Left lobe of liver (tissue), 2 donors: ENCODE measurements around the gene KCNJ2. TPM values are rescaled to one million over a fixed set of nuclear protein-coding genes. Genes with fewer than 3 reads are reported as not detected.

Experiments
- ATAC-seq: fragments of 200-7000 bp; cut with Tn5 transposase; one replicate; pipeline ENCODE4 v1.9.1; 2020; ENCODE audit warnings: mild to moderate bottlenecking, moderate library complexity
- DNase-seq: peaks from one replicate; pipeline ENCODE4 v3.0.0-alpha.2; 2020; ENCODE audit warnings: low spot score
- total RNA-seq: library from RNA; stranded (reverse); gene quantifications from one replicate; pipeline ENCODE4 v1.2.1, GENCODE V29; 2021
- donor health status: DM: no; HTN: no; CAD: no; lungs with moderate emphysema.
- donor health status: DM: no; HTN: yes; CAD: no.

The KCNJ2 gene
- total RNA-seq: 0.50 TPM

GRCh38 chr17:70168977-70169708 lies at the start of gene KCNJ2:
TSS of gene KCNJ2 (plus strand) at chr17:70169532. CDS start at chr17:70175040, 5,508 bp downstream.
- peak; percentile 94 for ATAC-seq
- peak; percentile 76 for DNase-seq

GRCh38 chr17:70119545-70119944 lies 49.8 kb upstream of the KCNJ2 start:
- ATAC-seq: no peak

GRCh38 chr17:70119983-70120382 lies 49.3 kb upstream of the KCNJ2 start:
- ATAC-seq: no peak

More at GRCh38 chr17:70119545-70119944, 49.8 kb upstream of the KCNJ2 start:
- DNase-seq: no peak

GRCh38 chr17:70120425-70120824 lies 48.9 kb upstream of the KCNJ2 start:
- DNase-seq (no peak), ATAC-seq (no peak)

More at GRCh38 chr17:70119983-70120382, 49.3 kb upstream of the KCNJ2 start:
- no peak for DNase-seq

GRCh38 chr17:70121126-70121525 lies 48.2 kb upstream of the KCNJ2 start:
- no peak for DNase-seq
- ATAC-seq: no peak

GRCh38 chr17:70123193-70123592 lies 46.1 kb upstream of the KCNJ2 start:
- DNase-seq (no peak), ATAC-seq (no peak)

GRCh38 chr17:70124723-70125122 lies 44.6 kb upstream of the KCNJ2 start:
- no peak for DNase-seq
- no peak for ATAC-seq

- no peak for ATAC-seq
These were observed 42.0 kb upstream of the KCNJ2 start for GRCh38 chr17:70127221-70127873.

GRCh38 chr17:70128727-70129238 lies 40.5 kb upstream of the KCNJ2 start:
- ATAC-seq: no peak
- no peak for DNase-seq

More at GRCh38 chr17:70127221-70127873, 42.0 kb upstream of the KCNJ2 start:
- DNase-seq: no peak

- no peak for DNase-seq
- ATAC-seq: no peak
These were observed 39.0 kb upstream of the KCNJ2 start for GRCh38 chr17:70130289-70130688.

- DNase-seq: no peak
- no peak for ATAC-seq
These were observed 36.8 kb upstream of the KCNJ2 start for GRCh38 chr17:70132505-70132904.

- DNase-seq (no peak), ATAC-seq (no peak)
These were observed 35.3 kb upstream of the KCNJ2 start for GRCh38 chr17:70134042-70134441.

- no peak for DNase-seq
These were observed 34.6 kb upstream of the KCNJ2 start for GRCh38 chr17:70134777-70135176.

GRCh38 chr17:70136131-70136530 lies 33.2 kb upstream of the KCNJ2 start:
- ATAC-seq (no peak), DNase-seq (no peak)

More at GRCh38 chr17:70134777-70135176, 34.6 kb upstream of the KCNJ2 start:
- ATAC-seq: no peak

GRCh38 chr17:70137451-70138230 lies 31.7 kb upstream of the KCNJ2 start:
- DNase-seq (no peak), ATAC-seq (peak; percentile 84)

GRCh38 chr17:70138291-70138865 lies 31.0 kb upstream of the KCNJ2 start:
- no peak for ATAC-seq

GRCh38 chr17:70139449-70139993 lies 29.8 kb upstream of the KCNJ2 start:
- DNase-seq (no peak), ATAC-seq (no peak)

More at GRCh38 chr17:70138291-70138865, 31.0 kb upstream of the KCNJ2 start:
- no peak for DNase-seq

GRCh38 chr17:70144260-70144846 lies 25.0 kb upstream of the KCNJ2 start:
- ATAC-seq (peak; percentile 67), DNase-seq (no peak)

- ATAC-seq: no peak
- DNase-seq: no peak
These were observed 16.1 kb upstream of the KCNJ2 start for GRCh38 chr17:70153210-70153609.

- DNase-seq: no peak
- no peak for ATAC-seq
These were observed 12.2 kb upstream of the KCNJ2 start for GRCh38 chr17:70157151-70157550.
